A673 (cell line): Measurements from ENCODE around the gene ASAP2. TPM values are rescaled to one million over a fixed set of nuclear protein-coding genes. Genes with fewer than 3 reads are reported as not detected.

Experiments
- BruUV-seq: library from RNA; stranded (reverse); fragments of 400-500 nt; replicated peaks from 2 replicates; lab custom pipeline; 2021; lab: Mats Ljungman, UMichigan
- CTCF ChIA-PET: fragments of 300-600 bp; sonication (Branson Sonifier 250); formaldehyde crosslinking; loops from one replicate; lab custom pipeline; 2022; ENCODE audit warnings: antibody characterized with exemption; lab: Charles Lee
- POLR2A ChIA-PET: fragments of 300-600 bp; sonication (Branson Sonifier 250); formaldehyde crosslinking; loops from one replicate; lab custom pipeline; 2022; ENCODE audit warnings: antibody characterized with exemption; ENCODE audit not compliant: low non-redundant PET; lab: Charles Lee
- DNase-seq: peaks from one replicate; pipeline ENCODE4 v3.0.0-alpha.2; 2015; ENCODE audit warnings: low spot score
- H3K27ac ChIP-seq: fragments of 200-600 bp; sonication (generic); 2 replicates; pipeline ENCODE4 v1.5.1; 2016; ENCODE audit warnings: mixed run types, low read depth, mild to moderate bottlenecking, mixed read lengths, antibody characterized with exemption, low read length; ENCODE audit not compliant: poor library complexity, severe bottlenecking
- H3K27me3 ChIP-seq: fragments of 200-600 bp; sonication (generic); replicated peaks from 2 replicates; pipeline ENCODE4 v1.6.1; 2017; ENCODE audit warnings: mixed run types, low read depth, mild to moderate bottlenecking, mixed read lengths, antibody characterized with exemption, low read length; ENCODE audit not compliant: insufficient read depth, poor library complexity
- H3K36me3 ChIP-seq: fragments of 200-600 bp; sonication (generic); 2 replicates; pipeline ENCODE4 v1.6.1; 2016; ENCODE audit warnings: mixed run types, mild to moderate bottlenecking, mixed read lengths, antibody characterized with exemption, low read length; ENCODE audit not compliant: insufficient read depth, poor library complexity, severe bottlenecking
- H3K4me1 ChIP-seq: fragments of 200-600 bp; sonication (generic); 2 replicates; pipeline ENCODE4 v1.6.1; 2017; ENCODE audit warnings: mixed run types, mild to moderate bottlenecking, mixed read lengths, antibody characterized with exemption, low read length; ENCODE audit not compliant: insufficient read depth, poor library complexity, severe bottlenecking
- H3K4me3 ChIP-seq: fragments of 200-600 bp; sonication (generic); 2 replicates; pipeline ENCODE4 v1.5.1; 2016; ENCODE audit warnings: low read depth, mixed run types, mild to moderate bottlenecking, mixed read lengths, low read length; ENCODE audit not compliant: poor library complexity, severe bottlenecking
- H3K9me3 ChIP-seq: fragments of 200-600 bp; sonication (generic); 2 replicates; pipeline ENCODE4 v1.6.1; 2016; ENCODE audit warnings: mixed run types, low read depth, mild to moderate bottlenecking, mixed read lengths, antibody characterized with exemption, low read length; ENCODE audit not compliant: poor library complexity, severe bottlenecking
- EZH2 ChIP-seq: fragments of 200-600 bp; sonication (generic); IDR thresholded peaks from 2 replicates; pipeline ENCODE4 v1.6.1; 2017; ENCODE audit warnings: borderline replicate concordance, low read depth, mild to moderate bottlenecking, mixed read lengths, antibody characterized with exemption, low read length; ENCODE audit not compliant: poor library complexity, severe bottlenecking
- intact Hi-C: fragments of 100-400 bp; cut with micrococcal nuclease; formaldehyde crosslinking; loops from one replicate; pipeline ENCODE4 v1.10.0; 2022; ENCODE audit not compliant: unreplicated experiment
- total RNA-seq: library from RNA; stranded (reverse); gene quantifications from 2 replicates; pipeline ENCODE4 v1.2.3, GENCODE V29; 2021
- TF ChIP-seq, protein P1 (sequence below): fragments of 300-800, 200-600 bp; sonication (generic); conservative IDR thresholded peaks from 2 replicates; pipeline ENCODE4 v1.5.1; 2017; ENCODE audit warnings: low read depth, mild to moderate bottlenecking, antibody characterized with exemption, low read length, moderate library complexity, mixed read lengths

ASAP2 gene
- total RNA-seq, 1 experiment from 2014 or later: 46.8 TPM

DNA sequence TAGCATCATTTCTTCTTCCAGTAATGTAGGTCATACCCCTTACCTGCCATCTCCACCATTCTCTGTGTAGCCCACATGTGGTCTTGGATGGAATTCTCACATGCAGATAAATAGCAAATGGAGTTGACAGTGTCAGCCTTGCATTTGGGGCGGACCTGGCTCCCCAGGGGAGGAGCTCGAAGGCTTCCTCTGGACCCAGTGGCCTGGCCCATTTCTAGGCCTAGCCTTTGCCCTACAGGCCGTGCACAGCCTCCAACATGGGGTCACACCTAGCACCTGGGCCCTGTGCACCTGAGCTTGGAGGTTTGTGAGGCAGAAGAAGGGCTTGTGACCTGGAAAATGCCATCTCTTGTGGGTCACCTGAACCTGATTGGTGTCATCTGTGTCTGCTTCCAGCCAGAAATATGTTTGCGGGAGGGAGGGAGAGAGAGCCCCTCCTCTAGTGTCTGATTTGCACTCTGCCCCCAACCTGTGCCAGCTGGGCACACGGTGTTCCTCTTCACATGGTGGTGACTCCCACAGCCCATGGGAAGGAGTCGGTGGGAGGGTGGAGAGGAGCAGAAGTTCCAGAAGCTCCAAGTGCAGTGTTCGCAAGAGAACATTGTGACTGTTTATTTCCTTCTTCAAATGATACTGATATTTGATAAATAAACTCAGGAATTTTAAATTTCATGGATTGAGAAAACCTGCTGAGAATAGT is 183.7 kb downstream of the ASAP2 start:
- no peak for DNase-seq
- Histone ChIP-seq H3K4me1 (peaks cover 17% of the 10 kb centered on the region), H3K27me3 (no peaks in the 10 kb centered on the region), H3K9me3 (no peaks in the 10 kb centered on the region), H3K4me3 (no peak overlapping the region), H3K36me3 (peaks cover 16% of the 10 kb centered on the region), H3K27ac (no peak overlapping the region)
- intact Hi-C loops: no loop called here
- POLR2A ChIA-PET: no interaction called here
- no TSS peak for BruUV-seq
- CTCF ChIA-PET: no interaction called here
- TF ChIP-seq, protein P1, sequence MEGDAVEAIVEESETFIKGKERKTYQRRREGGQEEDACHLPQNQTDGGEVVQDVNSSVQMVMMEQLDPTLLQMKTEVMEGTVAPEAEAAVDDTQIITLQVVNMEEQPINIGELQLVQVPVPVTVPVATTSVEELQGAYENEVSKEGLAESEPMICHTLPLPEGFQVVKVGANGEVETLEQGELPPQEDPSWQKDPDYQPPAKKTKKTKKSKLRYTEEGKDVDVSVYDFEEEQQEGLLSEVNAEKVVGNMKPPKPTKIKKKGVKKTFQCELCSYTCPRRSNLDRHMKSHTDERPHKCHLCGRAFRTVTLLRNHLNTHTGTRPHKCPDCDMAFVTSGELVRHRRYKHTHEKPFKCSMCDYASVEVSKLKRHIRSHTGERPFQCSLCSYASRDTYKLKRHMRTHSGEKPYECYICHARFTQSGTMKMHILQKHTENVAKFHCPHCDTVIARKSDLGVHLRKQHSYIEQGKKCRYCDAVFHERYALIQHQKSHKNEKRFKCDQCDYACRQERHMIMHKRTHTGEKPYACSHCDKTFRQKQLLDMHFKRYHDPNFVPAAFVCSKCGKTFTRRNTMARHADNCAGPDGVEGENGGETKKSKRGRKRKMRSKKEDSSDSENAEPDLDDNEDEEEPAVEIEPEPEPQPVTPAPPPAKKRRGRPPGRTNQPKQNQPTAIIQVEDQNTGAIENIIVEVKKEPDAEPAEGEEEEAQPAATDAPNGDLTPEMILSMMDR: no peak
- TF ChIP-seq EZH2: no peak

DNA sequence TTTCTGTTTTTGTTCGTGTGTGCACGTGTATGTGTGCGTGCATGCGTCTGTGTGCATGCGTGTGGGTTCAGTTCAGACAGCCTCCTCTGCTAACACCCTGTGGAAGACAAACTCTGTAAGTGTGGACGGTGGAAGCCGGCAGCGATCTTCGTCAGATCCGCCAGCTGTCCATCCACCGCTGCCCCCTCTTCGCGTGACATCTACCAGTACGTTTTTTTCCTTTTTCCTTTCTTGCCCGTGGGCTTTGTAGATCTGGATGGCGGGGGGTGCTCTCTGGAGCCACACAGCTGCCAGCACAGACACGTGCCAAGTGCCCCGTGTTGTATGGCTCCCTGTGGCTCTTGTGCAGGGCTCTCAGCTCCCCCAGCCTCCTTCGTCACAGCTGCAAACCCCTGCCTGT is 184.4 kb downstream of the ASAP2 start:
- TF ChIP-seq EZH2: no peak
- TF ChIP-seq, protein P1: no peak
- H3K27ac ChIP-seq: no peak overlapping the region
- no peak overlapping the region for H3K4me3 ChIP-seq
- H3K4me1 ChIP-seq: peaks cover 15% of the 10 kb centered on the region
- intact Hi-C loops: no loop called here
- H3K27me3 ChIP-seq: no peaks in the 10 kb centered on the region
- POLR2A ChIA-PET: no interaction called here
- DNase-seq: no peak
- BruUV-seq: no TSS peak
- CTCF ChIA-PET: no interaction called here
- peaks cover 11% of the 10 kb centered on the region for H3K36me3 ChIP-seq
- H3K9me3 ChIP-seq: no peaks in the 10 kb centered on the region

DNA sequence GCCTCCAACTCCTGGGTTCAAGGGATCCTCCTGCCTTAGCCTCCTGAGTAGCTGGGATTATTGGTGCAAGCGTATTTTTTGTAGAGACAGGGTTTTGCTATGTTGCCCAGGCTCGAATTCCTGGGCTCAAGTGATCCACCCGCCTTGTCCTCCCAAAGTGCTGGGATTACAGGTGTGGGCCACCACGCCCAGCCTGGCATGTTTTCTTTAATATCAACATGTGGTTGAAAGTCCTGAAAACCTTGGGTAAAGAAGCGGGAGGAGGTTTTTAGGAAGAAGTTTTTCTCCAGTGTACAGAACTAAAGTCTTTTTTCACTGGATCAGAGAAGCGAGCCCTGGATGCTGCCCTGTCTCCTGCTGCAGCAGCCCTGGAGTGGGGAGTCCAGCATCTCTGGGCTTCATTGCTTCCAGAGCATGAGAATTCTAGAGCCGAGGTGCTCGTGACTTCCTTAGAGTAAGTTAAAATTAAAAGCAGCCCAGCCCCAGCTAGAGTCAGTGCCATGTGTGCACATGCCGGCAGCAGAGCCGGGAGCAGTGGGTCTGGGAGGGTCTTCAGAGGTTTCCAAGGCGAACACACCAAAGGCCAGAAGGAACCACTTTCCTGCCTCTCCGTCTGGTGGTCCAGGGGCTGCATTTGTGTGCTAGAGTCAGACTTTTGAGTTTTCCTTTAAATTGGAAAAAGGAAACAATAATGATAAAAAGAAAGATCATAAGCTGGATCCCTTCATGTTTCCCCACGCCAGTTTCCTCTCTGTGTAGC is 185.5 kb downstream of the ASAP2 start:
- BruUV-seq: no TSS peak
- DNase-seq: no peak
- TF ChIP-seq, protein P1: no peak
- TF ChIP-seq EZH2: no peak
- POLR2A ChIA-PET: no interaction called here
- intact Hi-C loops: no loop called here
- Histone ChIP-seq H3K4me1 (peaks cover 15% of the 10 kb centered on the region), H3K4me3 (no peak overlapping the region), H3K9me3 (no peaks in the 10 kb centered on the region), H3K27ac (peak overlapping the region; percentile 77), H3K36me3 (peaks cover 14% of the 10 kb centered on the region), H3K27me3 (no peaks in the 10 kb centered on the region)
- CTCF ChIA-PET: no interaction called here
